Right atrium auricular region (tissue), 2 donors: ENCODE measurements around the gene IL23R. TPM values are rescaled to one million over a fixed set of nuclear protein-coding genes. Genes with fewer than 3 reads are reported as not detected.

Source experiments
- DNase-seq: peaks from one replicate; pipeline ENCODE4 v3.0.0-alpha.2; 2019; ENCODE audit warnings: low spot score
- H3K27ac ChIP-seq, 2 donors: fragments of 200-600 bp; sonication (generic); 1 replicate in 1 of 2; 2 replicates in 1 of 2; pipeline ENCODE4 v1.5.1; 2016 to 2019
- H3K27me3 ChIP-seq, 2 donors: fragments of 200-600 bp; sonication (generic); one replicate each; pipeline versions ENCODE4 v1.5.1 to v1.6.0; 2017 to 2019
- H3K36me3 ChIP-seq: fragments of 200-600 bp; sonication (generic); one replicate; pipeline ENCODE4 v1.5.1; 2016
- H3K4me1 ChIP-seq, 2 donors: fragments of 200-600 bp; sonication (generic); one replicate each; pipeline versions ENCODE4 v1.5.1 to v1.6.0; 2017 to 2019
- H3K4me3 ChIP-seq, 2 donors: fragments of 200-600 bp; sonication (generic); 1 replicate in 1 of 2; 2 replicates in 1 of 2; pipeline ENCODE4 v1.5.1; 2017 to 2019; ENCODE audit warnings: mild to moderate bottlenecking in 1 of 2, moderate library complexity in 1 of 2
- H3K9me3 ChIP-seq, 2 donors: fragments of 200-600 bp; sonication (generic); one replicate each; pipeline ENCODE4 v1.5.1; 2019
- total RNA-seq, 2 donors: library from RNA; depleted of rRNA; stranded (reverse); fragments of >200 nt; gene quantifications; one replicate each; pipeline ENCODE4 v1.1.0, GENCODE V29; 2016
- TF ChIP-seq, protein P1 (sequence below), 2 donors: fragments of 200-600 bp; sonication (generic); IDR thresholded peaks; one replicate each; pipeline ENCODE4 v1.5.1; 2019; ENCODE audit warnings: antibody characterized with exemption in 2 of 2

The IL23R gene
- total RNA-seq, 2 donors from 2014 or later, result not detected

DNA sequence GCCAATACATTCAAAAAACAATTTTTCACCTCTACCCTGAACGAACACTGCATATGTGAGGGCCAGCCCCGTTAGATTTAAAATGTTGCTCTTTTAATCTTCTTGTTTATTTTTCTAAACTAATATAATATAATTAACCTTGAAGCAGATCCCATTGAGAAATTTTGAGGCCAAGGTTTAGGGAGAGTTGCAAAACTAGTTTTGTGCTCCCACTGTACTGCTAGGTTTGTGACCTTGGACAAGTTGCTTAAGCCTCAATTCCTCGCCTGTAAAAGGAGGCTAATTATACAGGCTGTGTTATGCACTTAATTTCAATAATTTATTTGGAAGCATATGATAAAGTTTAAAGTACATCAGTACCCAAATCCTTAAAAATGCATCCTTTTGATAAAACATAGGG is 3.7 kb downstream of the IL23R start:
- H3K9me3 ChIP-seq, result no peaks in the 10 kb centered on the region
- no peaks in the 10 kb centered on the region for H3K4me1 ChIP-seq
- no peaks in the 10 kb centered on the region for H3K36me3 ChIP-seq
- H3K4me3 ChIP-seq, result no peak overlapping the region
- no peaks in the 10 kb centered on the region for H3K27me3 ChIP-seq
- TF ChIP-seq, protein P1, sequence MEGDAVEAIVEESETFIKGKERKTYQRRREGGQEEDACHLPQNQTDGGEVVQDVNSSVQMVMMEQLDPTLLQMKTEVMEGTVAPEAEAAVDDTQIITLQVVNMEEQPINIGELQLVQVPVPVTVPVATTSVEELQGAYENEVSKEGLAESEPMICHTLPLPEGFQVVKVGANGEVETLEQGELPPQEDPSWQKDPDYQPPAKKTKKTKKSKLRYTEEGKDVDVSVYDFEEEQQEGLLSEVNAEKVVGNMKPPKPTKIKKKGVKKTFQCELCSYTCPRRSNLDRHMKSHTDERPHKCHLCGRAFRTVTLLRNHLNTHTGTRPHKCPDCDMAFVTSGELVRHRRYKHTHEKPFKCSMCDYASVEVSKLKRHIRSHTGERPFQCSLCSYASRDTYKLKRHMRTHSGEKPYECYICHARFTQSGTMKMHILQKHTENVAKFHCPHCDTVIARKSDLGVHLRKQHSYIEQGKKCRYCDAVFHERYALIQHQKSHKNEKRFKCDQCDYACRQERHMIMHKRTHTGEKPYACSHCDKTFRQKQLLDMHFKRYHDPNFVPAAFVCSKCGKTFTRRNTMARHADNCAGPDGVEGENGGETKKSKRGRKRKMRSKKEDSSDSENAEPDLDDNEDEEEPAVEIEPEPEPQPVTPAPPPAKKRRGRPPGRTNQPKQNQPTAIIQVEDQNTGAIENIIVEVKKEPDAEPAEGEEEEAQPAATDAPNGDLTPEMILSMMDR (IDR thresholded peaks at IDR 0.05), result no peak
- H3K27ac ChIP-seq, result no peak overlapping the region
- DNase-seq, result no peak

DNA sequence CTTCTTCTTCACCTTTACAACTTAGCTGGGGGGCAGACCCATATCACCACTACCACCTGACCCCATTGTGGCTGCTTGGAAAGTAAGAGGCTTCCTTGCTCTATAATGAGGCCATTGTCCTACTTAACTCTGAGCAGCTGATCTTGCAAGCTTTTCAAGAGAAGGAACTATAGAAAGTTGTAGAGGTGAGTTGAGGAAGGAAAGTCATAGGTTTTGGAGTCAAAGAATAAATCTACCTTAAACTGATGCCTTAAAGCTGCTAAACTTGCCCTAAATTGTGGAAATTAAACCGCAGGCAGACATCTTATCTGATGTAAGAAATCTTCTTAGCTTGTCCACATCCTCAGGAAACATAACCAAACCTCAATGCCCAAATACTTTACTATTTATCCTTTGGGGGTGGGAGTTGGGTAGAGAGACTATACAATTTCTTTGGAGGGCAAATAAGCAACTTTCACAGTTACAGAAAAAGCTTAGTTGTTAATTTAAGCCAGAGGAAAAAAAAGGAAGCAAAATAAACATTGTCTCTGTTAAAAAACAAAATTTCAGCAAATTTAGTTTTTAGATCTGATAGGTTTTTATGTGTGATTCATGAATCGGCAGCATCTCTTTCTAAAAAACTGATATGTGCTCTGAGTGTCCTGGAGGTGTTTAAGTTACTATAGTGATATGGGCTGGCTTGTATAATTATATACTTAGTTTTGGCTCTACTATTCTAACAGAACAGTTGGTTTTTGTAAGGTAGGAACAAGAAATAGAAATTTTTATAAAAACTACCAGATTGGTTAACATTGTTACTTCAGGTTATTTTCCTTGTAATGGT is 4.7 kb downstream of the IL23R start:
- no peaks in the 10 kb centered on the region for H3K4me1 ChIP-seq
- H3K9me3 ChIP-seq, result no peaks in the 10 kb centered on the region
- H3K36me3 ChIP-seq, result no peaks in the 10 kb centered on the region
- TF ChIP-seq, protein P1 (IDR thresholded peaks at IDR 0.05), result no peak
- no peak overlapping the region for H3K27ac ChIP-seq
- no peak overlapping the region for H3K4me3 ChIP-seq
- no peaks in the 10 kb centered on the region for H3K27me3 ChIP-seq
- DNase-seq, result no peak

DNA sequence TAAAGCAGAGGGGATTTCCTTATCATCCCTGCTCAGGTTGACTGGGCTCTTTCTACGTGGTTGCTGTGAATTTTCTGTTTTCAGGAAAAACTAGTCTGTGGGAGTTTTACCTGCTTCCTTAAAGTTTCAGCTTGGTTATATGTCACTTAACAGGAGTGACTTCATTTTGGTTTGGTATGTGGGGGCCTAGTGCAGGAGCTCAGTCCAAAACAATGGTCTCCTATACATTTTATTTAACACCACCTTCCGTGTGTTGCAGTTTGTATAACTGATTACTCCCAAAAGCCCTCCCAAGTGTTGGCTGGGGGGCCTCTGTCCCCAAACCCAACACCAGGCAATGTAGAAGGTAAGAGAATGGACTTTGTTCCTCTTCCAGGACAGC is 5.3 kb downstream of the IL23R start:
- H3K4me3 ChIP-seq, result no peak overlapping the region
- no peaks in the 10 kb centered on the region for H3K36me3 ChIP-seq
- no peak for DNase-seq
- H3K27me3 ChIP-seq, result no peaks in the 10 kb centered on the region
- H3K9me3 ChIP-seq, result no peaks in the 10 kb centered on the region
- H3K27ac ChIP-seq, result no peak overlapping the region
- TF ChIP-seq, protein P1 (IDR thresholded peaks at IDR 0.05), result no peak
- H3K4me1 ChIP-seq, result no peaks in the 10 kb centered on the region

DNA sequence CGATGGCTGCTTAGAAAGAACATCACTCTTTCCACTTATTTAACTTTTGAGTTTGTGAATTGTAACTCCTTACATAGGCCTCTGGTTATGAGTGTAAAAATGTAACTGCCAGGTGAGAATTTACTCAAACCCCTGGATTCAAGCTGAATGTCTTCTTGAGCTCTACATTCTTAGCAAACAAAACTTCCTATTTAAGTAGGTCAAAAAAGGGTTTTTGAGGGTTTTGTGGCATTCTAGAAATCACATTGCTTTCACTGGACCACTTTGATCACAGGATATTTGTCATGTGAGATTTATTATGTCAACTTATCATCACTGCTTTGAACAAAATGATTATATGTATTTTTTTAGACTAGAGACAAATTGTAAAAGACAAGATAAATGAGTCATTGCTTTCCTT is 5.7 kb downstream of the IL23R start:
- no peaks in the 10 kb centered on the region for H3K4me1 ChIP-seq
- H3K36me3 ChIP-seq, result no peaks in the 10 kb centered on the region
- TF ChIP-seq, protein P1 (IDR thresholded peaks at IDR 0.05), result no peak
- no peak for DNase-seq
- no peak overlapping the region for H3K27ac ChIP-seq
- no peak overlapping the region for H3K4me3 ChIP-seq
- H3K27me3 ChIP-seq, result no peaks in the 10 kb centered on the region
- no peaks in the 10 kb centered on the region for H3K9me3 ChIP-seq

DNA sequence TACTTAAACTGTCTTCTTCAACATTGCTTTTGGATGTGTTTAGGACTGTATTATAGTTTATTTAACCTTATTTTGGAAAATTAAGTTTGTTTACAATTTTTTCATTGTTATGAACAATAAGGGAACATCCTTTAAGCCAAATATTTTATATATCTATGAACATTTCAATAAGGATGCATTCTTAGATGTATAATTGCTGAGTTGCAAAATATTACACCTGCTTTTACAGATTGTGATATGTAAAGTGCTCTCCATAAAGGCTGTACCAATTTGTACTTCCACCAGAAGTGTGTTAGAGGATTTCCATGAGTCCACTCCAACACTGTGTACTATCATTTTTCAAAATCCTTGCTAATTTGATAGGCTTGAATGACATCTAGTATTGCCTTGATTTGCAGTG is 7.7 kb downstream of the IL23R start:
- no peak for DNase-seq
- Histone ChIP-seq H3K27me3 (no peaks in the 10 kb centered on the region), H3K9me3 (no peaks in the 10 kb centered on the region), H3K4me1 (no peaks in the 10 kb centered on the region), H3K36me3 (no peaks in the 10 kb centered on the region), H3K27ac (no peak overlapping the region), H3K4me3 (no peak overlapping the region)
- TF ChIP-seq, protein P1 (IDR thresholded peaks at IDR 0.05), result no peak
